HepG2 (cell line): ENCODE results near the gene PPCDC. TPM values are rescaled to one million over a fixed set of nuclear protein-coding genes. Genes with fewer than 3 reads are reported as not detected.

Source experiments
- ATAC-seq: fragments of 200-7000 bp; cut with Tn5 transposase; 3 replicates; pipeline ENCODE4 v1.9.1; 2020; ENCODE audit warnings: mild to moderate bottlenecking, moderate library complexity
- BruUV-seq: library from RNA; stranded (reverse); fragments of 400-500 nt; replicated peaks from 2 replicates; lab custom pipeline; 2021; lab: Mats Ljungman, UMichigan
- CTCF ChIA-PET: fragments of 300-600 bp; formaldehyde crosslinking; extraction: SDS; loops from one replicate; lab custom pipeline; 2021; ENCODE audit warnings: low total read pairs, inconsistent platforms, low intra/inter-chr PET ratio; lab: Yijun Ruan, JAX
- POLR2A ChIA-PET: fragments of 350-600 bp; sonication (Branson Sonifier 250); formaldehyde crosslinking; loops from one replicate; lab custom pipeline; 2020; ENCODE audit warnings: antibody characterized with exemption, inconsistent platforms; lab: Yijun Ruan, JAX
- DNase-seq: peaks from one replicate; pipeline ENCODE4 v3.0.0-alpha.2; 2015; ENCODE audit warnings: low spot score
- FAIRE-seq: peaks from 3 replicates; lab custom pipeline; 2011; peaks lifted over from hg19 to GRCh38; lab: Jason Lieb, UNC
- H2AFZ ChIP-seq: one replicate; pipeline ENCODE4 v1.6.1; 2011; ENCODE audit warnings: low read length, inconsistent platforms
- H3K27ac ChIP-seq: fragments of 300-600 bp; 3 replicates; pipeline ENCODE4 v1.8.0; 2011; ENCODE audit warnings: mixed run types, mild to moderate bottlenecking, mixed read lengths, low read length, inconsistent platforms; ENCODE audit not compliant: insufficient read depth; ENCODE audit errors: extremely low read length
- H3K27me3 ChIP-seq, 2 experiments: fragments of 200-600 bp in 1 of 2; 2 replicates in 1 of 2; 3 replicates in 1 of 2; pipeline versions ENCODE4 v1.6.0 to v1.8.0; 2011; ENCODE audit warnings: low read length in 2 of 2, mild to moderate bottlenecking in 2 of 2, moderate library complexity in 2 of 2, inconsistent platforms in 1 of 2; ENCODE audit not compliant: insufficient read depth in 2 of 2, control insufficient read depth in 1 of 2
- H3K36me3 ChIP-seq, 2 experiments: fragments of 200-600 bp in 1 of 2; replicated peaks in 1 of 2; 2 replicates in 1 of 2; 3 replicates in 1 of 2; pipeline versions ENCODE4 v1.5.1 to v1.8.0; 2011; ENCODE audit warnings: low read length in 2 of 2, inconsistent platforms in 1 of 2; ENCODE audit not compliant: insufficient read depth in 2 of 2, control insufficient read depth in 1 of 2
- H3K4me1 ChIP-seq: 2 replicates; pipeline ENCODE4 v1.5.1; 2012; ENCODE audit warnings: low read length, inconsistent platforms; ENCODE audit not compliant: insufficient read depth
- H3K4me2 ChIP-seq: 2 replicates; pipeline ENCODE4 v1.6.0; 2011; ENCODE audit warnings: low read depth, low read length, inconsistent platforms
- H3K4me3 ChIP-seq, 3 experiments: fragments of 200-600 bp in 1 of 3; sonication (generic), shearing (Covaris generic) in 1 of 3; replicated peaks in 1 of 3; 2 replicates each; pipeline ENCODE4 v1.5.1; 2011 to 2016; ENCODE audit warnings: low read length in 3 of 3, inconsistent platforms in 2 of 3, low read depth in 2 of 3, mild to moderate bottlenecking in 2 of 3, control low read depth in 1 of 3, mixed read lengths in 1 of 3; ENCODE audit not compliant: insufficient read depth in 1 of 3
- H3K79me2 ChIP-seq: one replicate; pipeline ENCODE4 v1.6.1; 2011; ENCODE audit warnings: low read length, inconsistent platforms; ENCODE audit not compliant: insufficient read depth
- H3K9ac ChIP-seq: 2 replicates; pipeline ENCODE4 v1.6.0; 2011; ENCODE audit warnings: mild to moderate bottlenecking, low read depth, low read length, inconsistent platforms; ENCODE audit not compliant: insufficient read depth
- H3K9me3 ChIP-seq: 2 replicates; pipeline ENCODE4 v1.5.1; 2012; ENCODE audit warnings: mild to moderate bottlenecking, low read length
- H4K20me1 ChIP-seq: 2 replicates; pipeline ENCODE4 v1.6.0; 2011; ENCODE audit warnings: inconsistent platforms, mild to moderate bottlenecking, low read length, moderate library complexity; ENCODE audit not compliant: insufficient read depth
- ATAD3A ChIP-seq: sonication (generic); formaldehyde crosslinking; IDR thresholded peaks from 2 replicates; pipeline ENCODE4 v1.4.0; 2020; ENCODE audit warnings: missing genetic modification reagents
- ATM ChIP-seq: fragments of 450-650 bp; IDR thresholded peaks from 2 replicates; pipeline ENCODE4 v1.7.1; 2017; ENCODE audit warnings: mild to moderate bottlenecking, borderline replicate concordance
- ATRX ChIP-seq: sonication (generic); formaldehyde crosslinking; IDR thresholded peaks from 2 replicates; pipeline ENCODE4 v1.4.0; 2020; ENCODE audit warnings: missing genetic modification reagents, borderline replicate concordance
- CHD4 ChIP-seq: fragments of 200-600 bp; sonication (generic); IDR thresholded peaks from 2 replicates; pipeline ENCODE4 v1.7.0; 2017; ENCODE audit warnings: mild to moderate bottlenecking, low read length, borderline replicate concordance
- HMGXB4 ChIP-seq, 2 experiments: sonication (generic) in 1 of 2; formaldehyde crosslinking in 1 of 2; IDR thresholded peaks; 2 replicates each; pipeline versions ENCODE4 v1.4.0 to v1.6.1; 2018 to 2020; ENCODE audit warnings: missing genetic modification reagents in 2 of 2, borderline replicate concordance in 1 of 2, low read depth in 1 of 2, mild to moderate bottlenecking in 1 of 2, missing biosample characterization in 1 of 2
- KAT8 ChIP-seq: IDR thresholded peaks from 2 replicates; pipeline ENCODE4 v1.6.1; 2016; ENCODE audit warnings: missing genetic modification reagents, missing compliant biosample characterization
- KDM5B ChIP-seq: sonication (generic); formaldehyde crosslinking; IDR thresholded peaks from 2 replicates; pipeline ENCODE4 v1.4.0; 2020; ENCODE audit warnings: missing genetic modification reagents, mild to moderate bottlenecking, borderline replicate concordance
- KLF6 ChIP-seq: IDR thresholded peaks from 2 replicates; pipeline ENCODE4 v1.8.0; 2016; ENCODE audit warnings: missing biosample characterization, missing genetic modification reagents
- LCORL ChIP-seq, 2 experiments: fragments of 450-650 bp in 1 of 2; sonication (generic) in 1 of 2; formaldehyde crosslinking in 1 of 2; IDR thresholded peaks; 2 replicates each; pipeline versions ENCODE4 v1.5.0 to v1.6.1; 2017 to 2020; ENCODE audit warnings: antibody characterized with exemption in 1 of 2, missing genetic modification reagents in 1 of 2
- MTA1 ChIP-seq: sonication (generic); formaldehyde crosslinking; IDR thresholded peaks from 2 replicates; pipeline ENCODE4 v1.4.0; 2020; ENCODE audit warnings: missing genetic modification reagents, mild to moderate bottlenecking, borderline replicate concordance
- NFE2L2 ChIP-seq: fragments of 150-350 bp; IDR thresholded peaks from 2 replicates; pipeline ENCODE4 v1.6.1; 2014; ENCODE audit warnings: low read length
- POLR2A ChIP-seq, 2 experiments: IDR thresholded peaks; 2 replicates each; pipeline ENCODE4 v1.6.1; 2011; ENCODE audit warnings: low read depth in 2 of 2, low read length in 2 of 2, mild to moderate bottlenecking in 1 of 2, moderate library complexity in 1 of 2; ENCODE audit not compliant: insufficient read depth in 1 of 2
- RARG ChIP-seq: sonication (generic); formaldehyde crosslinking; IDR thresholded peaks from 2 replicates; pipeline ENCODE4 v1.4.0; 2020; ENCODE audit warnings: low read depth, mild to moderate bottlenecking, missing genetic modification reagents
- TGIF2 ChIP-seq: IDR thresholded peaks from 2 replicates; pipeline ENCODE4 v1.6.1; 2016; ENCODE audit warnings: control low read depth, missing compliant biosample characterization
- YY1 ChIP-seq: IDR thresholded peaks from 2 replicates; pipeline ENCODE4 v1.6.1; 2011; ENCODE audit warnings: low read length, low read depth, moderate library complexity, mild to moderate bottlenecking; ENCODE audit not compliant: insufficient read depth, insufficient replicate concordance
- ZFP37 ChIP-seq: sonication (generic); formaldehyde crosslinking; IDR thresholded peaks from 2 replicates; pipeline ENCODE4 v1.4.0; 2020; ENCODE audit warnings: missing genetic modification reagents, borderline replicate concordance
- ZNF20 ChIP-seq: sonication (generic); formaldehyde crosslinking; IDR thresholded peaks from 2 replicates; pipeline ENCODE4 v1.4.0; 2020; ENCODE audit warnings: mild to moderate bottlenecking, moderate library complexity, missing genetic modification reagents
- ZNF230 ChIP-seq: sonication (generic); formaldehyde crosslinking; IDR thresholded peaks from 2 replicates; pipeline ENCODE4 v1.4.0; 2020; ENCODE audit warnings: mild to moderate bottlenecking, missing genetic modification reagents
- ZNF335 ChIP-seq: sonication (generic); formaldehyde crosslinking; IDR thresholded peaks from 2 replicates; pipeline ENCODE4 v1.4.0; 2020; ENCODE audit warnings: missing genetic modification reagents
- WGBS: methylation state at CpG from one replicate; pipeline ENCODE4 v1.1.6; 2017; ENCODE audit warnings: low lambda C conversion rate; 5-methylcytosine and 5-hydroxymethylcytosine counted together
- in situ Hi-C: cut with HindIII; loops from 2 replicates; pipeline ENCODE4 v1.10.0; 2017; ENCODE audit warnings: low pct_unique_long_range_greater_than_20kb; ENCODE audit not compliant: extremely low pct_ligation_motif_present
- intact Hi-C: fragments of 100-400 bp; cut with micrococcal nuclease; formaldehyde crosslinking; loops from one replicate; pipeline ENCODE4 v1.10.0; 2022; ENCODE audit not compliant: unreplicated experiment
- polyA plus RNA-seq, 8 experiments: library from polyadenylated mRNA; depleted of rRNA in 3 of 8; stranded (reverse) in 7 of 8; unstranded in 1 of 8; fragments of >200 nt; fragmentation: Illumina TruSeq in 4 of 8; extraction: Trizol in 4 of 8; gene quantifications; 2 replicates each; pipeline versions ENCODE4 v1.2.1 to v1.2.3, GENCODE V29; 2011 to 2016; ENCODE audit warnings: low read depth in 4 of 8, missing spikeins in 1 of 8, mixed read lengths in 1 of 8; ENCODE audit not compliant: insufficient read depth in 1 of 8
- total RNA-seq, 5 experiments: library from RNA; depleted of rRNA; stranded (reverse); fragments of >200 nt; fragmentation: Illumina TruSeq; extraction: Trizol; gene quantifications; 2 replicates each; pipeline ENCODE4 v1.2.3, GENCODE V29; 2016; ENCODE audit warnings: low read depth in 1 of 5

The PPCDC gene
- total and polyA plus RNA-seq, 2 of the 13 experiments (the other 11 are each of a cell fraction or from before 2014, with no cell fraction given): 12.3 to 12.8 TPM

DNA sequence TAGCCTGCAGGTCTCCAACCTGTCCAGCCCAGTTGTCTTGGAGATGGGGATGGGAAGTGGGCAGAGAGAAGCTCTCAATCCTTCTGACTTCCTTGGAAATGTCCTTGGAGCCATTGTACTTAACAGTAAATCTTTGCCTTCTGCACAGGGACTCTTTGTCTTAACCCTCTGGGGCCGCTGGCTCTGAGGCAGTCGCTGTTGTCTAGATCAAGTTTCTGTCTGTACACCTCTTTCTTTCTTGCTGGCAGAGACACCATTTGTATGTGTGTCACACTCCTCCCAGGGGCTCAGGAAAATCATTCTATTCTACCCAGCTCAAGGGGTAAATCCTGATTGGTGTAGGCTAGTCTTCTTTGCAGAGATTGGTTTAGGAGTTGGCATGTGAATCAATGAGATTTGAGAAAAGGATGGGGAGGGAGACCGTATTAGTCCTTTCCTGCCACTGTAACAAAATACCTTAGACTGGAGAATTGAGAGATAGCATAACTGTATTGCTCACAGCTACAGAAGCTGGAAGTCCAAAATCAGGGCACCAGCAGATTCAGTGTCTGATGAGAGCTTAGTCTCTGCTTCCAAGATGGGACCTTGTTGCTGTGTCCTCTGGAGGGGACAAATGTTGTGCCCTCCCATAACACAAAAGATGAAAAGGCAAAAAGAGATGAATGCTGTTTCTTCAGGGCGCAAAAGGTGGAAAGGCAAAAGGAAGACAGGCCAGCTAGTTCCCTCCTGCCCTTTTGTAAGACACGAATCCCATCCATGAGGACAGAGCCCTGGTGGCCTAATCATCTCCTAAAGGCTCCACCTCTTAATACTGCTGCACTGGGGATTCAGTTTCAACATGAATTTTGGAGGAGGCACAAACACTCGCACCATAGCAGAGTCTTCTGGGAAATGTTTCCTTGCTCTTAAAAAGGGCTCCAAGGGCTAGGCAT lies 66.3 kb downstream of the PPCDC start:
- TF ChIP-seq POLR2A (IDR thresholded peaks at IDR 0.05; ENCODE audit: insufficient read depth in 1 of 2, low read depth in 2 of 2, low read length in 2 of 2) (no peak), ZFP37 (CRISPR knock-in tag) (no peak), ZNF335 (CRISPR knock-in tag) (no peak), ATRX (no peak), KLF6 (CRISPR knock-in tag) (no peak), YY1 (no peak), ATAD3A (no peak), MTA1 (CRISPR knock-in tag) (no peak), ZNF20 (CRISPR knock-in tag) (no peak)
- FAIRE-seq (no peak), ATAC-seq (no peak), DNase-seq (no peak)
- no peaks in the 10 kb centered on the region; the same call in 1 of the 2 replicates for H3K4me1 ChIP-seq
- no peaks in the 10 kb centered on the region for H3K79me2 ChIP-seq
- H3K27ac ChIP-seq: no peak overlapping the region
- in situ Hi-C loops: no loop called here
- no peak overlapping the region for H3K4me3 ChIP-seq
- H3K9me3 ChIP-seq: no peaks in the 10 kb centered on the region
- no TSS peak for BruUV-seq
- CTCF ChIA-PET: no interaction called here
- no peaks in the 10 kb centered on the region for H4K20me1 ChIP-seq
- H2AFZ ChIP-seq: no peak overlapping the region
- H3K4me2 ChIP-seq: no peak overlapping the region
- no peaks in the 10 kb centered on the region for H3K27me3 ChIP-seq
- WGBS: 82% methylated on average over 6 of the region's 6 CpGs
- no peaks in the 10 kb centered on the region for H3K36me3 ChIP-seq
- no peak overlapping the region for H3K9ac ChIP-seq
- intact Hi-C loops: no loop called here
- POLR2A ChIA-PET: no interaction called here

DNA sequence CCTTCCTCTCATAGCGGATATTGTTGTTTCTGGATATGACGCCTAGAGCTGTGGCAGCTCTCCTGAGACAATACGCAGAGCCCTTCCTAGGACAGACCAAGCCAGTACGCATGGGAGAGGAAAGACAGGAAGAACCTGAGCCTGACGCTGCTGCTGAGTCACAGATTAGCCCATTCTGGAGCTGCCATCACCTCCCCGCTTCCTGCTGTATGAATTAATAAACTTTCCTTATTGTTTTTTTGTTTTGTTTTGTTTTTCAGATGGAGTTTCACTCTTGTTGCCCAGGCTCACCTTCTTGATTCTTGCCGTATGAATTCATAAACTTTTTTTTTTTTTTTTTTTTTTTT lies 67.0 kb downstream of the PPCDC start:
- no TSS peak for BruUV-seq
- ChIA-PET POLR2A (no interaction called here), CTCF (no interaction called here)
- Histone ChIP-seq H3K4me1 (no peaks in the 10 kb centered on the region; the same call in 1 of the 2 replicates), H3K4me2 (no peak overlapping the region), H3K4me3 (no peak overlapping the region), H4K20me1 (no peaks in the 10 kb centered on the region), H3K27me3 (no peaks in the 10 kb centered on the region), H2AFZ (no peak overlapping the region), H3K79me2 (no peaks in the 10 kb centered on the region), H3K27ac (no peak overlapping the region), H3K9ac (no peak overlapping the region), H3K36me3 (no peaks in the 10 kb centered on the region), H3K9me3 (no peaks in the 10 kb centered on the region)
- in situ Hi-C loops: no loop called here
- 93% methylated on average over 7 of the region's 7 CpGs for WGBS
- no peak for FAIRE-seq
- ATAC-seq: no peak
- no peak for DNase-seq
- intact Hi-C loops: no loop called here
- TF ChIP-seq HMGXB4 (CRISPR knock-in tag; IDR thresholded peaks at IDR 0.05; ENCODE audit: borderline replicate concordance in 1 of 2, low read depth in 1 of 2) (no peak), CHD4 (no peak), ZNF230 (CRISPR knock-in tag) (no peak), NFE2L2 (no peak), TGIF2 (no peak), KAT8 (CRISPR knock-in tag) (no peak), LCORL (IDR thresholded peaks at IDR 0.05) (no peak), LCORL (CRISPR knock-in tag; IDR thresholded peaks at IDR 0.05) (no peak), RARG (no peak), ATM (no peak), KDM5B (CRISPR knock-in tag) (no peak)
